HEK293 (cell line): Measurements from ENCODE around the gene CYP1B1.

Source experiments
- HOXA7 ChIP-seq: sonication (generic); formaldehyde crosslinking; IDR thresholded peaks from 2 replicates; pipeline ENCODE4 v1.8.1; 2022; ENCODE audit warnings: missing genetic modification reagents, borderline replicate concordance
- KLF16 ChIP-seq: fragments of 450-650 bp; formaldehyde crosslinking; IDR thresholded peaks from 2 replicates; pipeline ENCODE4 v1.5.1; 2017; ENCODE audit warnings: missing biosample characterization, missing genetic modification characterization
- MZF1 ChIP-seq: fragments of 450-650 bp; formaldehyde crosslinking; IDR thresholded peaks from 2 replicates; pipeline ENCODE4 v1.5.1; 2017; ENCODE audit warnings: missing biosample characterization, missing genetic modification characterization, borderline replicate concordance
- OSR2 ChIP-seq: fragments of 450-650 bp; formaldehyde crosslinking; IDR thresholded peaks from 2 replicates; pipeline ENCODE4 v1.5.1; 2016; ENCODE audit warnings: missing biosample characterization, missing genetic modification characterization
- SETDB1 ChIP-seq: IDR thresholded peaks from one replicate; pipeline ENCODE4 v1.6.1; 2017; ENCODE audit warnings: mild to moderate bottlenecking, low read length, moderate library complexity, mixed read lengths; ENCODE audit not compliant: insufficient read length
- SP2 ChIP-seq: fragments of 450-650 bp; formaldehyde crosslinking; IDR thresholded peaks from 2 replicates; pipeline ENCODE4 v1.5.1; 2016; ENCODE audit warnings: missing biosample characterization, missing genetic modification characterization
- TRIM28 ChIP-seq: IDR thresholded peaks from 2 replicates; pipeline ENCODE4 v1.6.1; 2011; ENCODE audit warnings: low read length, control low read depth, borderline replicate concordance
- WT1 ChIP-seq: fragments of 450-650 bp; formaldehyde crosslinking; IDR thresholded peaks from 2 replicates; pipeline ENCODE4 v1.5.1; 2016; ENCODE audit warnings: missing biosample characterization, missing genetic modification characterization
- ZFP3 ChIP-seq: fragments of 450-650 bp; formaldehyde crosslinking; IDR thresholded peaks from 2 replicates; pipeline ENCODE4 v1.5.1; 2016; ENCODE audit warnings: low read depth, missing biosample characterization, missing genetic modification characterization
- ZNF133 ChIP-seq: fragments of 450-650 bp; formaldehyde crosslinking; IDR thresholded peaks from 2 replicates; pipeline ENCODE4 v1.5.1; 2016; ENCODE audit warnings: missing biosample characterization, missing genetic modification characterization
- ZNF16 ChIP-seq: fragments of 450-650 bp; formaldehyde crosslinking; IDR thresholded peaks from 2 replicates; pipeline ENCODE4 v1.5.1; 2016; ENCODE audit warnings: low read depth, missing biosample characterization, missing genetic modification characterization
- ZNF211 ChIP-seq: fragments of 450-650 bp; formaldehyde crosslinking; IDR thresholded peaks from 2 replicates; pipeline ENCODE4 v1.5.1; 2016; ENCODE audit warnings: low read depth, missing biosample characterization, missing genetic modification characterization
- ZNF223 ChIP-seq: fragments of 450-650 bp; formaldehyde crosslinking; IDR thresholded peaks from 2 replicates; pipeline ENCODE4 v1.5.1; 2016; ENCODE audit warnings: missing biosample characterization, missing genetic modification characterization
- ZNF24 ChIP-seq: fragments of 450-650 bp; formaldehyde crosslinking; IDR thresholded peaks from 2 replicates; pipeline ENCODE4 v1.5.1; 2016; ENCODE audit warnings: missing biosample characterization, missing genetic modification characterization
- ZNF341 ChIP-seq: fragments of 450-650 bp; formaldehyde crosslinking; IDR thresholded peaks from 2 replicates; pipeline ENCODE4; 2016; ENCODE audit warnings: low read depth, missing biosample characterization, missing genetic modification characterization
- ZNF391 ChIP-seq: fragments of 450-650 bp; formaldehyde crosslinking; IDR thresholded peaks from 2 replicates; pipeline ENCODE4 v1.5.1; 2016; ENCODE audit warnings: low read depth, missing biosample characterization, missing genetic modification characterization, borderline replicate concordance
- ZNF433 ChIP-seq: fragments of 450-650 bp; formaldehyde crosslinking; IDR thresholded peaks from 2 replicates; pipeline ENCODE4 v1.5.1; 2016; ENCODE audit warnings: missing biosample characterization, missing genetic modification characterization, low read depth
- ZNF555 ChIP-seq: fragments of 450-650 bp; formaldehyde crosslinking; conservative IDR thresholded peaks from 2 replicates; pipeline ENCODE4 v1.5.1; 2017; ENCODE audit warnings: missing biosample characterization, mild to moderate bottlenecking, missing genetic modification characterization, inconsistent platforms
- ZNF600 ChIP-seq: fragments of 450-650 bp; formaldehyde crosslinking; IDR thresholded peaks from 2 replicates; pipeline ENCODE4 v1.5.1; 2016; ENCODE audit warnings: missing biosample characterization, missing genetic modification characterization
- ZNF610 ChIP-seq: fragments of 450-650 bp; formaldehyde crosslinking; IDR thresholded peaks from 2 replicates; pipeline ENCODE4 v1.5.1; 2016; ENCODE audit warnings: missing biosample characterization, missing genetic modification characterization, borderline replicate concordance
- ZNF621 ChIP-seq: fragments of 450-650 bp; formaldehyde crosslinking; IDR thresholded peaks from 2 replicates; pipeline ENCODE4 v1.5.1; 2017; ENCODE audit warnings: missing biosample characterization, missing genetic modification characterization
- ZNF664 ChIP-seq: fragments of 450-650 bp; formaldehyde crosslinking; IDR thresholded peaks from 2 replicates; pipeline ENCODE4 v1.5.1; 2016; ENCODE audit warnings: missing biosample characterization, missing genetic modification characterization
- ZNF707 ChIP-seq: fragments of 450-650 bp; formaldehyde crosslinking; IDR thresholded peaks from 2 replicates; pipeline ENCODE4 v1.5.1; 2016; ENCODE audit warnings: missing biosample characterization, missing genetic modification characterization
- ZNF768 ChIP-seq: fragments of 450-650 bp; formaldehyde crosslinking; IDR thresholded peaks from 2 replicates; pipeline ENCODE4 v1.5.1; 2018; ENCODE audit warnings: missing biosample characterization, mild to moderate bottlenecking, missing genetic modification characterization
- ZNF792 ChIP-seq: fragments of 450-650 bp; formaldehyde crosslinking; IDR thresholded peaks from 2 replicates; pipeline ENCODE4 v1.5.1; 2016; ENCODE audit warnings: missing biosample characterization, missing genetic modification characterization
- TF ChIP-seq, protein P1 (sequence below): fragments of 450-650 bp; formaldehyde crosslinking; IDR thresholded peaks from 2 replicates; pipeline ENCODE4 v1.5.1; 2016; ENCODE audit warnings: missing biosample characterization, missing genetic modification characterization
- TF ChIP-seq, protein P2 (sequence below): fragments of 450-650 bp; formaldehyde crosslinking; IDR thresholded peaks from 2 replicates; pipeline ENCODE4 v1.5.1; 2016; ENCODE audit warnings: missing biosample characterization, missing genetic modification characterization
- TF ChIP-seq, protein P3 (sequence below): fragments of 450-650 bp; formaldehyde crosslinking; IDR thresholded peaks from 2 replicates; pipeline ENCODE4 v1.5.1; 2016; ENCODE audit warnings: missing biosample characterization, missing genetic modification characterization, borderline replicate concordance
- TF ChIP-seq, protein P4 (sequence below): fragments of 450-650 bp; formaldehyde crosslinking; IDR thresholded peaks from 2 replicates; pipeline ENCODE4 v1.5.1; 2016; ENCODE audit warnings: missing biosample characterization, missing genetic modification characterization
- TF ChIP-seq, protein P5 (sequence below): fragments of 450-650 bp; formaldehyde crosslinking; IDR thresholded peaks from 2 replicates; pipeline ENCODE4 v1.5.1; 2017; ENCODE audit warnings: missing biosample characterization, missing genetic modification characterization

Gene CYP1B1

DNA sequence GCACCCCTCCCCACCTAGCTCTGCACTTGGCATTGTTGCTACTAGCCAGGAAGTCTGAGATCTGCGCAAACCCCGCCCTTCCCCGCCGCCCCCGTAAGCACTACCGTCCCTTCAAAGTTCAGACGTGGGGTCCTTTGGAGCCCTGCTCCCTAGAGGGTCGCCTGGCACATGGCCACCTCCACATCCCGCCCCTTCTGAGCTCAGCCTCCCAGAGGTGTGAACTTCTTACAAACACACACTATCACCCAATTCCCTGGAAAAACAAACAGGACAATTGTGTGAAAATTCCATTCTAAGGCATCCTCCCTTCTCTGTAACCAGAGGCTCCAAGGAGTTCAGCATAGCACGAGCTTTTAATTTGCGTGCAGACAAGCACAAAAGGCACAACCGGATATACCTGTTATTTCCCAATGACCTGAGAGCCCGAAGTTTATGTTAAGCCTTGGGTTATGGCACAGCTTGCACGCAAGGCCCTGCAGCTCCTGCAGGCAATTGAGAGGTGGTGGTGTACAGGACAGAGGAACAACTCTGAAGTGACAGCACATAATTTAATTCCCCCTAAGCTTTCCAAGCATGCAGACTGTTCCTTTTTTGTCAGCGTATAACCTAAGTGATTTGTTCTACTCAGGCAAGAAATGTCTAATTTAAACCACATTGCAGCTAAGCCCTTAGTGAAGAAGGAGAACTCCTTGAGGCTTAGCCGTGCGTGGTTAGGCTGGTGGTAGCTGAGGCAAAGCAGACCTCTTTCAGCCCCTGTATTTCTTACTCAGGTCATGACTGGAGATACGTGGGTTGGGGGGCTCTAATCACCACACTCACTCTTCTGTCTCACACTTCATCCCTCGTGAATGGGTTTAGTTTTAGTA lies 20.3 kb upstream of the CYP1B1 start (continued):
- TF ChIP-seq, protein P1, sequence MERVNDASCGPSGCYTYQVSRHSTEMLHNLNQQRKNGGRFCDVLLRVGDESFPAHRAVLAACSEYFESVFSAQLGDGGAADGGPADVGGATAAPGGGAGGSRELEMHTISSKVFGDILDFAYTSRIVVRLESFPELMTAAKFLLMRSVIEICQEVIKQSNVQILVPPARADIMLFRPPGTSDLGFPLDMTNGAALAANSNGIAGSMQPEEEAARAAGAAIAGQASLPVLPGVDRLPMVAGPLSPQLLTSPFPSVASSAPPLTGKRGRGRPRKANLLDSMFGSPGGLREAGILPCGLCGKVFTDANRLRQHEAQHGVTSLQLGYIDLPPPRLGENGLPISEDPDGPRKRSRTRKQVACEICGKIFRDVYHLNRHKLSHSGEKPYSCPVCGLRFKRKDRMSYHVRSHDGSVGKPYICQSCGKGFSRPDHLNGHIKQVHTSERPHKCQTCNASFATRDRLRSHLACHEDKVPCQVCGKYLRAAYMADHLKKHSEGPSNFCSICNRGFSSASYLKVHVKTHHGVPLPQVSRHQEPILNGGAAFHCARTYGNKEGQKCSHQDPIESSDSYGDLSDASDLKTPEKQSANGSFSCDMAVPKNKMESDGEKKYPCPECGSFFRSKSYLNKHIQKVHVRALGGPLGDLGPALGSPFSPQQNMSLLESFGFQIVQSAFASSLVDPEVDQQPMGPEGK = peak; percentile 81
- TF ChIP-seq MZF1 (tag by site-specific recombination) (no peak; the same call in 1 of the 2 replicates), ZNF792 (tag by site-specific recombination) (no peak), HOXA7 (CRISPR knock-in tag) (no peak), SETDB1 (no peak), ZNF610 (no peak), ZNF600 (tag by site-specific recombination) (peak; percentile 86), ZNF433 (tag by site-specific recombination) (no peak), ZNF223 (tag by site-specific recombination) (no peak), ZNF341 (tag by site-specific recombination) (peak; percentile 72; the same call in 1 of the 2 replicates), ZNF621 (no peak), ZNF391 (no peak), ZNF211 (tag by site-specific recombination) (no peak), ZNF133 (no peak), ZNF555 (tag by site-specific recombination) (no peak), ZNF16 (tag by site-specific recombination) (no peak), TRIM28 (peak; percentile 87), ZNF768 (tag by site-specific recombination) (no peak), ZFP3 (tag by site-specific recombination) (no peak), ZNF707 (tag by site-specific recombination) (no peak), WT1 (tag by site-specific recombination) (peak; percentile 99), ZNF664 (peak; percentile 97), SP2 (tag by site-specific recombination) (peak; percentile 34; the same call in 1 of the 2 replicates), ZNF24 (tag by site-specific recombination) (peak; percentile 69; the same call in 1 of the 2 replicates), OSR2 (tag by site-specific recombination) (peak; percentile 84), KLF16 (tag by site-specific recombination) (no peak)
- TF ChIP-seq, protein P2, sequence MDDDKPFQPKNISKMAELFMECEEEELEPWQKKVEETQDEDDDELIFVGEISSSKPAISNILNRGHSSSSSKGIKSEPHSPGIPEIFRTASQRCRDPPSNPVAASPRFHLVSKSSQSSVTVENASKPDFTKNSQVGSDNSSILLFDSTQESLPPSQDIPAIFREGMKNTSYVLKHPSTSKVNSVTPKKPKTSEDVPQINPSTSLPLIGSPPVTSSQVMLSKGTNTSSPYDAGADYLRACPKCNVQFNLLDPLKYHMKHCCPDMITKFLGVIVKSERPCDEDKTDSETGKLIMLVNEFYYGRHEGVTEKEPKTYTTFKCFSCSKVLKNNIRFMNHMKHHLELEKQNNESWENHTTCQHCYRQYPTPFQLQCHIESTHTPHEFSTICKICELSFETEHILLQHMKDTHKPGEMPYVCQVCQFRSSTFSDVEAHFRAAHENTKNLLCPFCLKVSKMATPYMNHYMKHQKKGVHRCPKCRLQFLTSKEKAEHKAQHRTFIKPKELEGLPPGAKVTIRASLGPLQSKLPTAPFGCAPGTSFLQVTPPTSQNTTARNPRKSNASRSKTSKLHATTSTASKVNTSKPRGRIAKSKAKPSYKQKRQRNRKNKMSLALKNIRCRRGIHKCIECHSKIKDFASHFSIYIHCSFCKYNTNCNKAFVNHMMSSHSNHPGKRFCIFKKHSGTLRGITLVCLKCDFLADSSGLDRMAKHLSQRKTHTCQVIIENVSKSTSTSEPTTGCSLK (tag by site-specific recombination) = no peak
- TF ChIP-seq, protein P3, sequence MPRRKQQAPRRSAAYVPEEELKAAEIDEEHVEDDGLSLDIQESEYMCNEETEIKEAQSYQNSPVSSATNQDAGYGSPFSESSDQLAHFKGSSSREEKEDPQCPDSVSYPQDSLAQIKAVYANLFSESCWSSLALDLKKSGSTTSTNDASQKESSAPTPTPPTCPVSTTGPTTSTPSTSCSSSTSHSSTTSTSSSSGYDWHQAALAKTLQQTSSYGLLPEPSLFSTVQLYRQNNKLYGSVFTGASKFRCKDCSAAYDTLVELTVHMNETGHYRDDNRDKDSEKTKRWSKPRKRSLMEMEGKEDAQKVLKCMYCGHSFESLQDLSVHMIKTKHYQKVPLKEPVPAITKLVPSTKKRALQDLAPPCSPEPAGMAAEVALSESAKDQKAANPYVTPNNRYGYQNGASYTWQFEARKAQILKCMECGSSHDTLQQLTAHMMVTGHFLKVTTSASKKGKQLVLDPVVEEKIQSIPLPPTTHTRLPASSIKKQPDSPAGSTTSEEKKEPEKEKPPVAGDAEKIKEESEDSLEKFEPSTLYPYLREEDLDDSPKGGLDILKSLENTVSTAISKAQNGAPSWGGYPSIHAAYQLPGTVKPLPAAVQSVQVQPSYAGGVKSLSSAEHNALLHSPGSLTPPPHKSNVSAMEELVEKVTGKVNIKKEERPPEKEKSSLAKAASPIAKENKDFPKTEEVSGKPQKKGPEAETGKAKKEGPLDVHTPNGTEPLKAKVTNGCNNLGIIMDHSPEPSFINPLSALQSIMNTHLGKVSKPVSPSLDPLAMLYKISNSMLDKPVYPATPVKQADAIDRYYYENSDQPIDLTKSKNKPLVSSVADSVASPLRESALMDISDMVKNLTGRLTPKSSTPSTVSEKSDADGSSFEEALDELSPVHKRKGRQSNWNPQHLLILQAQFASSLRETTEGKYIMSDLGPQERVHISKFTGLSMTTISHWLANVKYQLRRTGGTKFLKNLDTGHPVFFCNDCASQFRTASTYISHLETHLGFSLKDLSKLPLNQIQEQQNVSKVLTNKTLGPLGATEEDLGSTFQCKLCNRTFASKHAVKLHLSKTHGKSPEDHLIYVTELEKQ = peak; percentile 8; the same call in 1 of the 2 replicates
- TF ChIP-seq, protein P4, sequence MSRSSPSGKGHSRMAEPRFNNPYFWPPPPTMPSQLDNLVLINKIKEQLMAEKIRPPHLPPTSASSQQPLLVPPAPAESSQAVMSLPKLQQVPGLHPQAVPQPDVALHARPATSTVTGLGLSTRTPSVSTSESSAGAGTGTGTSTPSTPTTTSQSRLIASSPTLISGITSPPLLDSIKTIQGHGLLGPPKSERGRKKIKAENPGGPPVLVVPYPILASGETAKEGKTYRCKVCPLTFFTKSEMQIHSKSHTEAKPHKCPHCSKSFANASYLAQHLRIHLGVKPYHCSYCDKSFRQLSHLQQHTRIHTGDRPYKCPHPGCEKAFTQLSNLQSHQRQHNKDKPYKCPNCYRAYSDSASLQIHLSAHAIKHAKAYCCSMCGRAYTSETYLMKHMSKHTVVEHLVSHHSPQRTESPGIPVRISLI = no peak
- TF ChIP-seq, protein P5, sequence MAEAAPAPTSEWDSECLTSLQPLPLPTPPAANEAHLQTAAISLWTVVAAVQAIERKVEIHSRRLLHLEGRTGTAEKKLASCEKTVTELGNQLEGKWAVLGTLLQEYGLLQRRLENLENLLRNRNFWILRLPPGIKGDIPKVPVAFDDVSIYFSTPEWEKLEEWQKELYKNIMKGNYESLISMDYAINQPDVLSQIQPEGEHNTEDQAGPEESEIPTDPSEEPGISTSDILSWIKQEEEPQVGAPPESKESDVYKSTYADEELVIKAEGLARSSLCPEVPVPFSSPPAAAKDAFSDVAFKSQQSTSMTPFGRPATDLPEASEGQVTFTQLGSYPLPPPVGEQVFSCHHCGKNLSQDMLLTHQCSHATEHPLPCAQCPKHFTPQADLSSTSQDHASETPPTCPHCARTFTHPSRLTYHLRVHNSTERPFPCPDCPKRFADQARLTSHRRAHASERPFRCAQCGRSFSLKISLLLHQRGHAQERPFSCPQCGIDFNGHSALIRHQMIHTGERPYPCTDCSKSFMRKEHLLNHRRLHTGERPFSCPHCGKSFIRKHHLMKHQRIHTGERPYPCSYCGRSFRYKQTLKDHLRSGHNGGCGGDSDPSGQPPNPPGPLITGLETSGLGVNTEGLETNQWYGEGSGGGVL (tag by site-specific recombination) = peak; percentile 22; the same call in 1 of the 2 replicates
